ENCODE results near the gene RGPD3.
"Not testable (repeated sequence)": the region's sequence is repeated elsewhere in the genome, so short reads cannot be mapped to it uniquely, and the experiment has no call there.

DNA sequence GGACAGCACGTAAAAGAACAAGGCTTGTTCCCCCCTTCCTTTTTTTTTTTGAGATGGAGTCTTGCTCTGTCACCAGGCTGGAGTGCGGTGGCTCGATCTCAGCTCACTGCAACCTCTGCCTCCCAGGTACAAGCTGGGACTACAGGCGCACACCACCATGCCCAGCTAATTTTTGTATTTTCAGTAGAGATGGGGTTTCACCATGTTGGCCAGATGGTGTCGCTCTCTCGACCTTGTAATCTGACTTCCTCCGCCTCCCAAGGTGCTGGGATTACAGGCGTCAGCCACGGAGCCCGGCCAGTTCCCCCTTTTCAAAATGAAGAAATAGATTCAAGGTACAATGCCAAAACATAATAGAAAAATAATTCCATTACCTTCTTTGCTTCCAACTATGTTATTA is 6.3 kb downstream of the RGPD3 start:
- TF ChIP-seq, protein P1, sequence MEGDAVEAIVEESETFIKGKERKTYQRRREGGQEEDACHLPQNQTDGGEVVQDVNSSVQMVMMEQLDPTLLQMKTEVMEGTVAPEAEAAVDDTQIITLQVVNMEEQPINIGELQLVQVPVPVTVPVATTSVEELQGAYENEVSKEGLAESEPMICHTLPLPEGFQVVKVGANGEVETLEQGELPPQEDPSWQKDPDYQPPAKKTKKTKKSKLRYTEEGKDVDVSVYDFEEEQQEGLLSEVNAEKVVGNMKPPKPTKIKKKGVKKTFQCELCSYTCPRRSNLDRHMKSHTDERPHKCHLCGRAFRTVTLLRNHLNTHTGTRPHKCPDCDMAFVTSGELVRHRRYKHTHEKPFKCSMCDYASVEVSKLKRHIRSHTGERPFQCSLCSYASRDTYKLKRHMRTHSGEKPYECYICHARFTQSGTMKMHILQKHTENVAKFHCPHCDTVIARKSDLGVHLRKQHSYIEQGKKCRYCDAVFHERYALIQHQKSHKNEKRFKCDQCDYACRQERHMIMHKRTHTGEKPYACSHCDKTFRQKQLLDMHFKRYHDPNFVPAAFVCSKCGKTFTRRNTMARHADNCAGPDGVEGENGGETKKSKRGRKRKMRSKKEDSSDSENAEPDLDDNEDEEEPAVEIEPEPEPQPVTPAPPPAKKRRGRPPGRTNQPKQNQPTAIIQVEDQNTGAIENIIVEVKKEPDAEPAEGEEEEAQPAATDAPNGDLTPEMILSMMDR (IDR thresholded peaks at IDR 0.05): not testable (repeated sequence)
- not testable (repeated sequence) for TF ChIP-seq POLR2A, POLR2AphosphoS5, EP300 (IDR thresholded peaks at IDR 0.05)
